HG02981 (cell line): ENCODE data around the gene ODAD2.
"Not testable (repeated sequence)": the region's sequence is repeated elsewhere in the genome, so short reads cannot be mapped to it uniquely, and the experiment has no call there.

ENCODE experiments used
- ATAC-seq: cut with Tn5 transposase; IDR thresholded peaks from one replicate; pipeline ENCODE4 v1.9.1; 2021; ENCODE audit warnings: mild to moderate bottlenecking, moderate library complexity; ENCODE audit not compliant: unreplicated experiment

ODAD2 gene

GRCh38 chr10:27981744-27982143, 17.1 kb downstream of the ODAD2 start:
- ATAC-seq = no peak

GRCh38 chr10:27970795-27971194, 28.1 kb downstream of the ODAD2 start:
- ATAC-seq = not testable (repeated sequence)

GRCh38 chr10:27969931-27970330, 28.9 kb downstream of the ODAD2 start:
- ATAC-seq = not testable (repeated sequence)

GRCh38 chr10:27959093-27959715, 39.7 kb downstream of the ODAD2 start:
- no peak for ATAC-seq

GRCh38 chr10:27958383-27958782, 40.5 kb downstream of the ODAD2 start:
- ATAC-seq = peak; percentile 76

GRCh38 chr10:27950242-27950564, 48.7 kb downstream of the ODAD2 start:
- no peak for ATAC-seq

GRCh38 chr10:27949528-27950241, 49.2 kb downstream of the ODAD2 start:
- ATAC-seq = no peak

- no peak for ATAC-seq
Measured at GRCh38 chr10:27948186-27948585, 50.7 kb downstream of the ODAD2 start.

GRCh38 chr10:27947540-27947939, 51.3 kb downstream of the ODAD2 start:
- no peak for ATAC-seq

- no peak for ATAC-seq
Measured at GRCh38 chr10:27944005-27944404, 54.9 kb downstream of the ODAD2 start.

GRCh38 chr10:27914888-27915287, 84.0 kb downstream of the ODAD2 start:
- no peak for ATAC-seq

GRCh38 chr10:27912231-27912630, 86.6 kb downstream of the ODAD2 start:
- ATAC-seq = no peak

GRCh38 chr10:27911539-27911938, 87.3 kb downstream of the ODAD2 start:
- ATAC-seq = no peak

- no peak for ATAC-seq
Measured at GRCh38 chr10:27911011-27911410, 87.9 kb downstream of the ODAD2 start.

GRCh38 chr10:27908231-27908630, 90.6 kb downstream of the ODAD2 start:
- ATAC-seq = no peak

- not testable (repeated sequence) for ATAC-seq
Measured at GRCh38 chr10:27899485-27899884, 99.4 kb downstream of the ODAD2 start.

GRCh38 chr10:27899058-27899457, 99.8 kb downstream of the ODAD2 start:
- ATAC-seq = no peak

- ATAC-seq = no peak
Measured at GRCh38 chr10:27893358-27893954, 105.4 kb downstream of the ODAD2 start.

- no peak for ATAC-seq
Measured at GRCh38 chr10:27890971-27891370, 107.9 kb downstream of the ODAD2 start.

- ATAC-seq = no peak
Measured at GRCh38 chr10:27889518-27889917, 109.4 kb downstream of the ODAD2 start.

GRCh38 chr10:27884185-27884641, 114.7 kb downstream of the ODAD2 start:
- ATAC-seq = no peak

- no peak for ATAC-seq
Measured at GRCh38 chr10:27878281-27878680, 120.6 kb downstream of the ODAD2 start.
